ENCODE results near the gene NT5C.
"Not testable (repeated sequence)": the region's sequence is repeated elsewhere in the genome, so short reads cannot be mapped to it uniquely, and the experiment has no call there.

NT5C gene

DNA sequence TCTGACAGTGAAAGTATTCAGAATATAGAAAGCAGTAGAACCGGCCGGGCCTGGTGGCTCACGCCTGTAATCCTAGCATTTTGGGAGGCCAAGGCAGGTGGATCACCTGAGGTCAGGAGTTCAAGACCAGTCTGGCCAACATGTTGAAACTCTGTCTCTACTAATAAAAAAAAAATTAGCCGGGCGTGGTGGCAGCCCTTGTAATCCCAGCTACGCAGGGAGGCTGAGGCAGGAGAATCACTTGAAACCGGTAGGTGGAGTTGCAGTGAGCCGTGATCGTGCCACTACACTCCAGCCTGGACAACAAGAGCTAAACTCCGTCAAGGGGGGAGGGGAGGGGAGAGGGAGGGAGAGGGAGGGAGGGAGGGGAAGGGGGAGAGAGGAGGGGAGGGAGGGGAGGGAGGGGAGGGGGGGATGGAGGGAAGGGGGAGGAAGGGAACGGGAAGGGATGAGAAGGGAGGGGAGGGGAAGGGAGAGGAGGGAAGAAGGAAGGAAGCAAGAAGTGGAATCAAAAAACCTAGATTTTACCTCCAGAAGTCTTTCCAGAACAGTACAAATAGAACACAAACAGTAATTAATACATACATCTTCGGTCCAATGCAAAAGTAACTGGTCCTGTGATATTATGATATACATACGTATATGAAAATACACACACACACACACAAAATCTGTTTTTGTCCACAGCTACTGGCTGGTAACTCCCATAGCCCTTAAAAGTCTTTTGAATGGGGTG, 10.9 kb upstream of the NT5C start:
- DNase-seq, result no peak

DNA sequence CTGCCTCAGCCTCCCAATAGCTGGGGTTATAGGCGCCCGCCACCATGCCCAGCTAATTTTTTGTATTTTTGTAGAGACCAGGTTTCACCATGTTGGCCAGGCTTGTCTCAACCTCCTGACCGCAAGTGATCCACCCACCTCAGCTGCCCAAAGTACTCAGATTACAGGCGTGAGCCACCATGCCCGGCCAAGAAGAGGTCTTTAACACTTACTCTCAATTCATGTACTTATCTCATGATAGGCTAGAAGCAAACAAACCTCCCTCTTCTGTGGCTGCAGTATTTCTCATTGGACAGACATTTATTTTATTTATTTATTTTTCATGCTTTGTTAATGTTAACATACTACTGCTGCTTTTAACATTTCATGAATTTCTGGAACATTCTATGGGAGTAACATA, 7.0 kb upstream of the NT5C start:
- no peak for DNase-seq

DNA sequence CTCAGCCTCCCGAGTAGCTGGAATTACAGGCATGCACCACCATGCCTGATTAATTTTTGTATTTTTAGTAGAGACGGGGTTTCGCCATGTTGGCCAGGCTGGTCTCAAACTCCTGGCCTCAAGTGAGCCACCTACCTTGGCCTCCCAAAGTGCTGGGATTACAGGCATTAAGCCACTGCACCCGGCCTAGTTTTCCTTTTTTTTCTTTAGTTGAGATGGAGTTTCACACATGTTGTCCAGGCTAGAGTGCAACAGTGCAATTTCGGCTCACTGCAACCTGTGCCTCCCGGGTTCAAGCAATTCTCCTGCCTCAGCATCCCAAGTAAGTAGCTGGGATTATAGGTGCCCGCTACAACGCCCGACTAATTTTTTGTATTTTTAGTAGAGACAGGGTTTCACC, 6.2 kb upstream of the NT5C start:
- DNase-seq, result not testable (repeated sequence)

DNA sequence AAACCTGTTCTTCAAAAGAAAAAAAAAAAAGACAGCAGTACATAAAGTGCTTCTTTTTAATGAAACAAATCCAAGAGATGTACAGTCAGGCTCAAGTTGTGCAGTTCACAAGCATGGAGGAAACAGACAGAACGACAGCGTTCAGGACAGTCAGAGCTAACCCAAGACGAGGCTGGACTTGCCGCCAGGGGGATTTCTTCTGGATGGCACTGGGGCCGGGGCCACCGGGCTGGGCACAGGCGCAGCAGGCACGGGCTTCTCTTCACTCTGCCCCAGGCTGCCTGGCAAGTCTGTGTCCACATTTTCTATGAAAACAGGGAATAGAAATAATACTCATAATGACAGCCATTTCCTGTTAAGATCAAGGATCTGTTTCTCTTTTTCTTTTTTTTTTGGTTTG, 4.4 kb upstream of the NT5C start:
- DNase-seq, result no peak

DNA sequence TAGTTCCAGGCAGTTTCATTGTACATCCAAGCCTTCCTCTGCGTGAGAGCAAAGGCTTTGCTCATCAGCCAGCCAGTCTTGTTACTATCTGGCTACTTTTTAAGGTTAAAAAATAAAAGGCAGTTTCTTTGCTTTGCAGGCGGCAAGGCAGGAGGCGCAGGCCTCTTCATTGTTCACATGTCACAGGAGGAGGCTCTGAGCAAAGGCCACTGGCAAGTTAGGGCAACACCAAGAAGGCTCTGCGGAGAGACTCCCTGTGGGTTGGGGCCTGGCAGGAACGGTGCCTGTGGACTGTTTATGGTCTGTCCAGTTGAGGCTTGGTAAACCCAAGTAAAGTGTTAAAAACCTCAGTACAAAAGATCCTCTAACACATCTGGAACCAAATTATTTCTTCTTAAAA, 3.9 kb upstream of the NT5C start:
- DNase-seq, result no peak

DNA sequence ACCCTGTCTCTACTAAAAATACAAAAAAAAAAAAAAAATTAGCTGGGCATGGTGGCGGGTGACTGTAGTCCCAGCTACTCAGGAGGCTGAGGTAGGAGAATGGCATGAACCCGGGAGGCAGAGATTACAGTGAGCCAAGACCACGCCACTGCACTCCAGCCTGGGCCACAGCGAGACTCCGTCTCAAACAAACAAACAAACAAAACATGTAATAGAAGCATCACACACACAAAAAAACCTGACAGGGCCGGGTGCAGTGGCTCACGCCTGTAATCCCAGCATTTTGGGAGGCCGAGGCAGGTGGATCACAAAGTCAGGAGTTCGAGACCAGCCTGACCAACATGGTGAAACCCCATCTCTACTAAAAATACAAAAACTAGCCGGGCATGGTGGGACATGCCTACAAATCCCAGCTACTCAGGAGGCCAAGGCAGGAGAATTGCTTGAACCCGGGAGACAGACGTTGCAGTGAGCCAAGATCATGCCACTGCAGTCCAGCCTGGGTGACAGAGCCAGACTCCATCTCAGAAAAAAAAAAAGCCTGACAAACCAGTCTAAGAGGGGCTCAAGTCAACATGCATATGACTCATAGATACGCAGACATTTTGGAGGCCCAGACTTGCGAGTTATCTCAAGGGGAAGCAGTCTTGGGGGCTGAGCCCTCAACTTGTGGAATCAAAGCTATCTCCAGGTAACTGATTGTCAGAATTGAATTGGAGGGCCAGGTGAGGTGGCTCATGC, 2.2 kb upstream of the NT5C start:
- not testable (repeated sequence) for DNase-seq

DNA sequence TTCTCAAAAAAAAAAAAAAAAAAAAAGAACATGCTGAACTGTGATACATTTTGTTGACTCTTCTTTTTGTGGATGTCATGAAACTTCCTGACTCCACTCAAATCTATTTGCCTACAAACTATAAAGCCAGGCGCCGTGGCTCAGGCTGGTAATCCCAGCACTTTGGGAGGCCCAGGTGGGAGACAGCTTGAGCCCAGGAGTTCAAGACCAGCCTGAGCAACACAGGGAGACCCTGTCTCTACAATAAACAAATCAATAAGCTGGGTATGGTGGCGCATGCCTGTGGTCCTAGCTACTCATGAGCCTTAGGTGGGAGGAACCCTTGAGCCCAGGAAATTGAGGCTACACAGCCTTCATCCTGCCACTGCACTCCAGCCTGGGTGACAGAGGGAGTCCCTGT, 1.5 kb upstream of the NT5C start:
- no peak for DNase-seq

DNA sequence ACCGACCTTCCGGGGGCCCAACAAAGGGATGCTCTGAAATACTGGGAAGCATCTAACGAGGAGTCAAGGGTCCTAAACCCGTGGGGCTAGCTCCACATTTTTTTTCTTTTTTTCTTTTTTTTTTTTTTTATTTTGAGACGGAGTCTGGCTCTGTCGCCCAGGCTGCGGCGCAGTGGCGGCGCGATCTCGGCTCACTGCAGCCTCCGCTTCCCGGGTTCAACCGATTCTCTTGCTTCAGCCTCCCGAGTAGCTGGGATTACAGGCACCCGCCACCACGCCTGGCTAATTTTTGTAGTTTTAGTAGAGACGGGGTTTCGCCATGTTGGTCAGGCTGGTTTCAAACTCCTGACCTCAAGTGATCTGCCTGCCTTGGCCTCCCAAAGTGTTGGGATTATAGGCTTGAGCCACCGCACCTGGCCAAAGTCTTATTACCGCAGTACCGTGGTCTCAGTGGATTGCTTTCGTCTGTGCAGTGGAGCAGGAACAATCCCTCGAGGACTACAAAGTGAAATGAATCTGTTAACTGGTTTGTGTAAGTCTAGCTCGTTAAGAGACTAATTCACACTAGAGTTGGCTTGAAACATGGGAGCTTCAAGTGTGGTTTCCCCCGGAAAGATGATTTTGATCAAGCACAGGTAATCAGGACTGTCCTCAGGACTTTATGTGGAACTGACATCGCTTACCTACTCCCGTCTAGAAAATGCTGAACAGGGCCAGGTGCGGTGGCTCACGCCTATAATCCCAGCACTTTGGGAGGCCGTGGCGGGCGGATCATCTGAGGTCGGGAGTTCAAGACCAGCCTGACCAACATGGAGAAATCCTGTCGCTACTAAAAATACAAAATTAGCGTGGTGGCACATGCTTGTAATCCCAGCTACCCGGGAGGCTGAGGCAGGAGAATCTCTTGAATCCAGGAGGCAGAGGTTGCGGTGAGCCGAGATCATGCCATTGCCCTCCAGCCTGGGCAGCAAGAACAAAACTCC, 767 bp upstream of the NT5C start:
- DNase-seq, result not testable (repeated sequence)

DNA sequence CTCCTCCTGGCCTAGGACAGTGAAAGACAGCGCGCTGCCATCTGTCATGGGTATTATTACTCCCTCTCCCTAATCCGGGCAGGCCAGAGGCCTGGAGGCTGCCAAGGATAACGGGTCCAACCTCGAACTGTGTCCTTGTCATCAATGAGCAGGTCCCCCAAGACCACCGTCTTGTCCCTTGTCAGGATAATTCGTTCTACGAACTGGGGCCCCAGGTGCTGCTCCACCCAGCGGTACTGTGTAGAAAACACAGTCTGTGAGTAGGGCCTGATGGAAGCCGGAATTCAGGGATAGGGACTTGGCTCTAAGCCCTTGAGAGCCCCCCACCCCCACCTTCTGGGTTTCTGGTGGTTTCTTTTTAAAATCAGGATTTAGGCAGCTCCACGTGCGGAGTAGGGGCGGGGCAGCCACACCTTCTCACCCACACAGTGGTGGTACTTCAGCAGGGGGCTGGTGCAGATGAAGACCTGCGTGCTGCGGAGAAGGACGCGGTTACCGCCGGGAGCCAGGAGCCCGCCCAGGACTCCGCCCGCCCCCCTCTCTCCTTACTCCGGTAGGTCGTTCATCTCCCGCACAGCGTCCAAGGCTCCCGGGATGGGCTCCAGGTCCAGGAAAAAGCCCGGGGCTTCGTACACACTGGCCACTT, 787 bp downstream of the NT5C start:
- DNase-seq, result no peak

DNA sequence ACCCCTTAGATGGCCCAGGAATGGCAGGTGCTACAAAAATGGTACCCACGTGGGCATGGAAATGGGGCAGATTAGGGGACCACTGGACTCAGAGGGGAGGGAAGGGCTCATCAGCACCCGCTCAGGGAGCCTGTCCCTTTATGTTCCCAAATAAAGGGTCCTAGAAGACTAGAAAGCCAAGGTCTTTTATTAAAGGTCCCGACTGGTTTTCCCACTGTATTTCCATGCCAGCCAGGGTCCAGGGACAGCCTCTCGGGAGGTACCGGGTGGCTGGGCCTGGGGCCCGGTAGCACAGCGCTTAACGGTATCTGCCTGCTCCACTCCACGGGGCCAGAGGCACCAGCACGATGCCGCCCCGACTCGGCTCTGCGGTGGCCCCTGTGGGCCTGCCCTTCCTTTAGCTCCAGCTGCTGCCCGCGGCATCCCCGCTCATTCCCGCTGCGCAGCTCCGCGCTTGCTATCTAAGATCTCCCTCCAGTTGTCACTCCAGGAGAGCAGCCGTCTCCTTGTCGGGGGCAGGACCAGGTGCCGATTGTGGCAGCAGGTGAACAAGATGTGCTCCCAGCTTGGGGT, 1.4 kb downstream of the NT5C start:
- no peak for DNase-seq

DNA sequence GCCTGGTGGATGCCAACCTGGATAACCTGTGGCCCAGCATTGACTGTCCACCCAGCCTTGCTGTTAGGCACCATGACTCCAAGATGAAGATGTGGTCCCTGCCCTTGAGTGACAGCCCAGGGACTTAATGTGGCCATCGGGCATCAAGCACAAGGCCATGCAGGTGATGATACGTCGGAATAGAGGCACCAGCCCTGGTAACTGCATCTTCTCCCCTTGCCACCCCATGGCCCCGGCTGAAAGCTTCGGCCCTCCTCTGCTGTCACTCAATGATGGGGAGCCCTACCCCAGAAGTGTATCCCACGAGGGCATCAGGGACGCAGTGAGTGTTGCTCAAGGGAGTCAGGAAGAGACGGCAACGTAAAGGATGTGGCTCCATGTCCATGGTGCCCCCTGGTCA, 2.0 kb downstream of the NT5C start:
- DNase-seq, result no peak

DNA sequence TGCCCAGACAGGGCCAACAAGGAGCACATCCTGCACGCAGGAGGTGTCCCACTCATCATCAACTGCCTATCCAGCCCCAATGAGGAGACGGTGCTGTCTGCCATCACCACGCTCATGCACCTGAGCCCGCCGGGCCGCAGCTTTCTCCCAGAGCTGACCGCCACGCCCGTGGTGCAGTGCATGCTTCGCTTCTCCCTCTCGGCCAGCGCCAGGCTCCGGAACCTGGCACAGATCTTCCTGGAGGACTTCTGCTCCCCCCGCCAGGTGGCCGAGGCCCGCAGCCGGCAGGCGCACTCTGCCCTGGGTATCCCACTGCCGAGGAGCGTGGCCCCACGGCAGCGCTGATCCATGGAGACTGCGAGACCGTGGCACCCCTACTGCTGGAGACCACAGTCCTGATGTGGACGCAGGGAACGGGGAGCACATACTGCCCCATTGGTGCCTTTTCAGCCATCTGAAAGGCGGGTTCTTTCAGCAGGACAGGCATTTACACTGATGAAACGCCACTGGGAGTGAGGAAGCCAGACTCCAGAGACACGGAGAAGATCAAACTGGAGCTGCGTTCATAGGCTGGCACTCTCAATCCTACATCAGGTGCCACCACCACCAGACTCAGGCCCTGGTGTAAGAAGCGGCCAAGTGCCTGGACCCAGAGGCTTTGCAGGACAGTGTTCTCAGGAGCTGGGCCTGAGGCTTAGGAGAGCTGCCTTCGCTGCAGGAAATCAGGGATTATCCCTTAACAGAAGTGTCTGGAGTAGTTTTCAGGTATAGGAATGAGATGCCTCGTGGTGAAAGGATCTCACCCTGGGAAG, 2.6 kb downstream of the NT5C start:
- no peak for DNase-seq

DNA sequence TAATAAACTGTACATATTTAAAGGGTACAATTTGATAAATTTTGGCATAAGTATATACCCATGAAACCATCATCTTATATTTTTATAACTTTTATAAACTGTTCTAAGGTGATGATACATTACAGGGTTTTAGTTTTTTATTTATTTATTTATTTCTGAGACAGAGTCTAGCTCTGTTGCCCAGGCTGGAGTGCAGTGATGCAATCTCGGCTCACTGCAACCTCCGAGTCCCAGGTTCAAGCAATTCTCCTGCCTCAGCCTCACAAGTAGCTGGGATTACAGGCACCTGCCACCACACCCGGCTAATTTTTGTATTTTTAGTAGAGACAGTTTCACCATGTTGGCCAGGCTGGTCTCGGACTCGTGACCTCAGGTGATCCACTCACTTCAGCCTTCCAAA, 3.6 kb downstream of the NT5C start:
- not testable (repeated sequence) for DNase-seq

DNA sequence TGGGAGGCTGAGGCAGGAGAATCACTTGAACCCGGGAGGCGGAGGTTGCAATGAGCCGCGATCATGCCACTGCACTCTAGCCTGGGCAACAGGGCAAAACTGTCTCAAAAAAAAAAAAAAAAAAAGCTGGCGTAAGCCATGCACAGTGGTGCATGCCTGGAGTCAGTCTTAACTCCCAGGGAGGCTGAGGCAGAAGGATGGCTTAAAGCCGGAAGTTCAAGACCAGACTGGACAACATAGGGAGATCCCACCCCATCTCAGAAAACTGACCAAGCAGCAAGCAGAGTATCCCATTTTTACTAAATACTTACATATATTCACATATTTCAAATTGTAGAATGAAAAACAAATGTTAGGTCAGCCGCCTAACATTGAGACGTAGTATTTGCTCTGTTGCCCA, 4.6 kb downstream of the NT5C start:
- DNase-seq, result no peak

DNA sequence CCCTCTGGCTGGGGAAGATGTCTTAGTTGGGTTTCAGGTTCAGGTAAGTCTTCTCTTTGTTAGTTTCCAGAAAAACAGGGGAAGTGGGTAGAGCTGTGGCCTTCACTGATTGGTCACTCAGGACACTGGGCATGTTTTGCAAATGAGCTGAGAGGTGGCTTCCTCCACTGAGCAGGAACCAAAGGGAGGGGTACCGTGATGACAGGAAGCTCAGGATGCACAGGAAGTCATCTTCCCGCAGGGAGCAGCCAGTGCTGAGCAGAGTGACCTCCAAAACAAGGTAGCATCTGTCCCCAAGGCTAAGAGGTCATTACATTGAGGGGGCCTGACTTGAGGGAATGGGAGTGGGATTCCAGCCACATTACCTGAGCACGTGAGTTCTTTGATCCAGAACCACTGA, 5.6 kb downstream of the NT5C start:
- DNase-seq, result no peak

DNA sequence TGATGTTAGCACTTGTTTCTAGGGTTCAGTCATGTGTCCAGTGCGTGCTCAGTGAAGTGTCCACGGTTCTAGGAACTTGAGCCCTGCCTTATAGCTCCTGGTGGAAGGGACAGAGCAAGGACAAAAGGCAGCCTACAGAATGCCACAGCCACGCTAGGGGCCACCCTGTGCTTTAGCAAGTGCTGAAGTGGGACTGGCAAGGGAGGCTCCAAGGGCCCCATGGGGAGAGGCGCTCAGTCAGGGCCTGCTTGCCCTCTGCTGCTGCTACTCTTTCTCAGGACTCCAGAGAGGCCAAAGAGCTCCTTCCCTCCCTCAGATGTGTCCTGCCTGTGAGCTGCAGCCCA, 6.8 kb downstream of the NT5C start:
- DNase-seq, result no peak

DNA sequence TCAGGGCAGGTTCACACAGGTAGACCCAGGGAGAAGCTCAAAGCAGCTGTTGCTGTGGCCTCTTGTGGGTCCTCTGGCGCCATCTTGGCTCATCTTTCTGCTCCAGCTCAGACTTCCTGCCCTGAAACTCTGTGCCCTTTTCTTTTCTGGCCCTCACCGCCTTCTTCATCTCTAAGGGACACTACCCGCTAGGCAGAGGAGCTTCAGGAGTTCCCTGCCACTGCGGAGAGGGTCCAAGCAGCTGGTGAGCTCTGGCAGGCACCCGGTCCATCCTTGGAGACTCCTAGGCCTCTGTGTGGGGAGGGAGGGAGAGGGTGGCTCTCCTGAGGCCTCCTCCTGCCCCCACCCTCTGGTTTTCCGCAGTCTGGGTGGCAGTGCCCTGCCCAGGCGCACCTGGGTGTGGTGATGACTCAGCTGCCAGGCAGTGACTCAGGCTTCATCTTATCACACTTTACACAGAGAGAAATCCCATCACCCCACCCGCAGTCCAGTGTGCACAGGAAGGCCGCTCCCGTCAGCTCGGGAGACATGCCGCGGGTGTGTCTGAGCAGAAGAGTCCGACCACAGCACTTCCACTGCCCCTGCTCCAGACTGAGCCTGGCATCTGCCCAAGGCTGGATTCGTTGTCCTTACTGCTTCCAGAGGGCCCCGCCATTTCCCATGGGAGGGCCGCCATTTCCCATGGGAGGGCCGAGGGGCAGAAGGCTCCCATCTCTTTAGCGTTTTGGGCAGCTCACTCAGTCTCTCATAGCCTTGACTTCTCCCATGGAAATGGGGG, 7.3 kb downstream of the NT5C start:
- DNase-seq, result no peak

DNA sequence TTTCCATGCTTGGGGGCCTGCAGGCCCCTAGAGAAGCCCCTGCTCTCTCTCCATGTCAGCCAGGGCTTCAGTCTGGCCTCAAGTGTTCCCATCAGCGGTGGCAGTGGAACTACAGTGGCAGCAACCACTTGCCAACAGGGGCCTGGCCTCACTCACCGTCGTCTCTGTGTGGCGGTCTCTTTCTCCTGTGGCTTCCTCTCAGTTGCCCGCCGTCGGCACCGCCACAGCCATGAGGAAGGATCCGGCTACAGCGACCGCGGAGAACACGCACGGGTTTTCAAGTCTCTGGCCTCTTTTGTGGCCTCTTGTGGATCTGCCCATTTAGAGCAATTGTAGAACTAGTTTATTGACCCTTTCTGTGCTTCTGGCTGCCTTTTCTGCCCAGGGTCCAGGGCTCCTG, 13.2 kb downstream of the NT5C start:
- DNase-seq, result no peak

DNA sequence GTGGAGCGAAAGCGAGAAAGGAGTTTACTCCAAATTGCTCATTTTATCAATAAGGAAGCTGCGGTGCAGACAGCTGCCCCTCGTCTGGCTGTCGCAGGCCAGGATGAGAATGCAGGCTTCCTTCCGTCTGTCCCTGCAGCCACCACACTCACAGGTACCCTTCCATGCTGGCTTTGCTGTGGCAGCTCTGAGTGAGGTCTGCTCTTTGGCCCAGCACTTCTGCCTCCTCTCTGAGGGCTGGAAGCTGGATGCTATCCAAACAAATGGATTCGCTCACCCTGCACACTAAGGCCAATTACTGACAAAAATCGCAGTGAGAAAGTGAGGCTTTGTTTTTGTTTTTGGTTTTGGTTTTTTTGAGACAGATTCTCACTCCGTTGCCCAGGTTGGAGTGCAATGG, 14.8 kb downstream of the NT5C start:
- no peak for DNase-seq

DNA sequence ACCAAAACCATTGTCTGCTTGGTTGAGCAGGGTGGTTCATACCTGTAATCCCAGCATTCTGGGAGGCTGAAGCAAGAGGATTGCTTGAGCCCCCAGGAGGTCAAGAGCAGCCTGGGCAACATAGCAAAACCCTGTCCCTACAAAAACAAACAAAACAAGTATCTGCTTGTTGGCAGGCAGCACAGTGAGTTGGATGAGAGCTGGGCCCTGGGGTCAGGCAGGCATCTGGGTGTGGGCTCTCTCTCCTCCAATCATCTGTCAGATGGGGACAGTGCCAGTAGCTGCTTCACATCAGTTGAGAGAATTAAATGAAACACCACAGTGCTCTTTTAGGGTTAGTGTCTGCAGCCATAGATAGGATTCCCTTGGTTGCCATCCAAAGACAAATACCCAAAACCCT, 16.0 kb downstream of the NT5C start:
- DNase-seq, result no peak

Measured in activated gamma-delta T cell (primary cell).